ENCODE data around the gene GLDC. TPM values are rescaled to one million over a fixed set of nuclear protein-coding genes. Genes with fewer than 3 reads are reported as not detected.
"Not testable (repeated sequence)": the region's sequence is repeated elsewhere in the genome, so short reads cannot be mapped to it uniquely, and the experiment has no call there.

GLDC gene
- total RNA-seq: 0.72 and 2.4 TPM in 2 replicates

DNA sequence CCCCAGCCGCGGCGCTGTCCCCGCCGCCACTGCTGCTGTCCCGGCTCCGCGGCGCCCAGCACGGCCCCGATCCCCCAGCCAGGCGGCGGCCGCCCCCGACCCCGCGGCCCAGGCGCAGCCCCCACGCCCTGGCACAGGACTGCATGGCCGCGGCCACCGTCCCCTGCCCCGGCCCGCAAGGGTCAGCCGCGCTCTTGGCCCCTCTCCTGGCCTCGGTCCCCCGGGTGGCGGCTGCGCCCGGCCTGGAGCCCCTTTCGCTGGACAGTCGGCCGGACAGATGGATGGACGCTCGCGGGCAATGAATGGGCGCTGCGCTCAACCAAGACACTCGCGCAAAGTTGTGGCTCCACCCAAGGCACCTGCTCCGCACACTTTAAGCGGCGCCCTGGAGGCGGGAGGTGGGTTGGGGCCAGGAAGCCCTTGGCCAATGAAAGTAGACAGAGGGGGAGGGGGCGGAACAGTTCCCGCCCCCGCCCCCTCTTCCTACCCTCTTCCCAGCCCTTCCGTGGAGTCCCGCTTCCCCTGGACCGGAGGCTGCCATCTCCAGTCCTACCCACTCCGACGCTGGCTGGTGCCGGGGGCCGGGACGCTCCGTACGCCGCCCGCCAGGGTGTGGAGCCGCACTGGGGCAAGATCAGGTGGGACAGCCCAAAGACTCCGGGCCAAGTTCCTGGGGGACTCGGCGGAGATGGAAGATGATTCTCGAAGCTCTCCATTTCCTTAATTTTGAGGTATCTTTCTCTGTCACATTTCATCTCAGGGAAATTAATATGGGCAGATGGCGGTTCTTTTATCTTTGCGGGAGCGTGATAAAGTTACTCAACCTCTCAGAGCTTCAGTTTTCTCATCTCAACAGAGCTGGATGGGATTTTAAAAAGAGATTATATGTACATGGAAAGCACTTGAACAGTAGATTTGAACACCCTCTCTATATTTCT is at the start of gene GLDC:
GLDC (minus strand) TSS at position 375 of the 938 bp plus-strand sequence; CDS start at position 145, 230 bp downstream.
- peak; percentile 34 for DNase-seq (ENCODE audit: insufficient read length, low spot score, missing footprints)
- Histone ChIP-seq H3K36me3 (ENCODE audit: insufficient read depth, low read length) (no peaks in the 10 kb centered on the region), H3K9me3 (ENCODE audit: low read depth, low read length) (no peaks in the 10 kb centered on the region), H3K4me2 (ENCODE audit: insufficient read depth, low read length) (peak within 1 kb of the TSS; percentile 39), H3K79me2 (ENCODE audit: insufficient read depth, low read length) (no peaks in the 10 kb centered on the region), H3K4me1 (ENCODE audit: insufficient read depth, low read length) (no peaks in the 10 kb centered on the region), H3K27me3 (ENCODE audit: insufficient read depth, low read length) (peaks cover 54% of the 10 kb centered on the region), H2AFZ (ENCODE audit: low read length) (no peak within 1 kb of the TSS), H4K20me1 (ENCODE audit: insufficient read depth, low read length) (no peaks in the 10 kb centered on the region), H3K4me3 (ENCODE audit: insufficient read depth, low read length) (no peak within 1 kb of the TSS), H3K27ac (ENCODE audit: low read depth, low read length) (no peak within 1 kb of the TSS)
- TF ChIP-seq CTCF (IDR thresholded peaks at IDR 0.05; ENCODE audit: extremely low read depth, low read depth, low read length): no peak

GRCh38 chr9:6692881-6693361 is 47.4 kb upstream of the GLDC start:
- Histone ChIP-seq H3K4me3 (ENCODE audit: insufficient read depth, low read length) (no peak overlapping the region), H3K4me1 (ENCODE audit: insufficient read depth, low read length) (no peaks in the 10 kb centered on the region), H3K4me2 (ENCODE audit: insufficient read depth, low read length) (no peak overlapping the region), H3K36me3 (ENCODE audit: insufficient read depth, low read length) (no peaks in the 10 kb centered on the region), H4K20me1 (ENCODE audit: insufficient read depth, low read length) (no peaks in the 10 kb centered on the region), H2AFZ (ENCODE audit: low read length) (no peak overlapping the region), H3K9me3 (ENCODE audit: low read depth, low read length) (no peaks in the 10 kb centered on the region), H3K79me2 (ENCODE audit: insufficient read depth, low read length) (no peaks in the 10 kb centered on the region), H3K27ac (ENCODE audit: low read depth, low read length) (no peak overlapping the region), H3K27me3 (ENCODE audit: insufficient read depth, low read length) (no peaks in the 10 kb centered on the region)
- no peak for TF ChIP-seq CTCF (IDR thresholded peaks at IDR 0.05; ENCODE audit: extremely low read depth, low read depth, low read length)
- no peak for DNase-seq (ENCODE audit: insufficient read length, low spot score, missing footprints)

DNA sequence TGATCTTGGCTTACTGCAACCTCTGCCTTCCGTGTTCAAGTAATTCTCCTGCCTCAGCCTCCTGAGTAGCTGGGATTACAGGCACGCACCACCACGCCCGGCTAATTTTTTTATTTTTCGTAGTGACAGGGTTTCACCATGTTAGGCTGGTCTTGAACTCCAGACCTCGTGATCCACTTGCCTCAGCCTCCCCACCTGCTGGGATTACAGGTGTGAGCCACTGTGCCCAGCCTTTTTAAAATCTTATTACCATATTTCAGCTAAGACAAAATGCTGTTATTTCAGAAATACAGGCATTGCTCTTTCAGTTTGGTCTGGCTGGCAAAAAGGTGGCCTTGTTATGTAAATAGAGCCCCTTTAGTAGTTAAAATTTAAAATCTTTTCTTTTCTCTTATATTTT is 46.9 kb upstream of the GLDC start:
- H2AFZ ChIP-seq (ENCODE audit: low read length): no peak overlapping the region
- no peak overlapping the region for H3K4me2 ChIP-seq (ENCODE audit: insufficient read depth, low read length)
- no peak overlapping the region for H3K4me3 ChIP-seq (ENCODE audit: insufficient read depth, low read length)
- no peaks in the 10 kb centered on the region for H3K36me3 ChIP-seq (ENCODE audit: insufficient read depth, low read length)
- no peaks in the 10 kb centered on the region for H3K4me1 ChIP-seq (ENCODE audit: insufficient read depth, low read length)
- no peaks in the 10 kb centered on the region for H3K79me2 ChIP-seq (ENCODE audit: insufficient read depth, low read length)
- no peak overlapping the region for H3K27ac ChIP-seq (ENCODE audit: low read depth, low read length)
- no peaks in the 10 kb centered on the region for H3K27me3 ChIP-seq (ENCODE audit: insufficient read depth, low read length)
- H3K9me3 ChIP-seq (ENCODE audit: low read depth, low read length): no peaks in the 10 kb centered on the region
- H4K20me1 ChIP-seq (ENCODE audit: insufficient read depth, low read length): no peaks in the 10 kb centered on the region
- no peak for DNase-seq (ENCODE audit: insufficient read length, low spot score, missing footprints)
- TF ChIP-seq CTCF (IDR thresholded peaks at IDR 0.05; ENCODE audit: extremely low read depth, low read depth, low read length): no peak

GRCh38 chr9:6690675-6691070 is 45.1 kb upstream of the GLDC start:
- not testable (repeated sequence) for H4K20me1 ChIP-seq (ENCODE audit: insufficient read depth, low read length); H3K4me2 ChIP-seq (ENCODE audit: insufficient read depth, low read length); H3K9me3 ChIP-seq (ENCODE audit: low read depth, low read length); H3K4me3 ChIP-seq (ENCODE audit: insufficient read depth, low read length); H3K36me3 ChIP-seq (ENCODE audit: insufficient read depth, low read length); H3K27ac ChIP-seq (ENCODE audit: low read depth, low read length); H2AFZ ChIP-seq (ENCODE audit: low read length); DNase-seq (ENCODE audit: insufficient read length, low spot score, missing footprints); H3K4me1 ChIP-seq (ENCODE audit: insufficient read depth, low read length); H3K27me3 ChIP-seq (ENCODE audit: insufficient read depth, low read length); H3K79me2 ChIP-seq (ENCODE audit: insufficient read depth, low read length)
